ENCODE results near the gene NPFFR1.

NPFFR1 gene

DNA sequence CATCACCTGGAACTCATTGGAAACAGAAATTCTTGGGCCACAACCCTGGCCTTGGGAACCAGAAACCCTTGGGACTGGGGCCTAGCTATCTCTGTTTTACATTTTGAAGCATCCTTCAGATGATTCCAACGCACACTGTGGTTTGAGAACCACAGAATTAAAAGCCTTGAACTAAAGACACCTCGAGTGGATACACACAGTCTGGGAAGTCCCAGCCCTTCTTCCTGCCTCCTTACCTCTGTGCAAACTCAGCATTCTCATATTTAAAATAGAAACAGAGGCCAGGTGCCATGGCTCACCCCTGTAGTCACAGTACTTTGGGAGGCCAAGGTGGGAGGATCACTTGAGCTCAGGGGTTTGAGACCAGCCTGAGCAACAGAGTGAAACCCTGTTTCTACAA, 12.9 kb downstream of the NPFFR1 start:
- H3K27me3 ChIP-seq (ENCODE audit: insufficient read depth, poor library complexity, severe bottlenecking): no peaks in the 10 kb centered on the region
- no peak overlapping the region for H3K27ac ChIP-seq (replicated peaks)
- no peak overlapping the region for H3K4me3 ChIP-seq (replicated peaks; ENCODE audit: insufficient read depth, low read length)
- no peak for DNase-seq (ENCODE audit: low read depth in 1 of 2, low spot score in 1 of 2)
- TF ChIP-seq SPI1 (IDR thresholded peaks at IDR 0.05; ENCODE audit: borderline replicate concordance, low read depth): no peak
- TF ChIP-seq, protein P1, sequence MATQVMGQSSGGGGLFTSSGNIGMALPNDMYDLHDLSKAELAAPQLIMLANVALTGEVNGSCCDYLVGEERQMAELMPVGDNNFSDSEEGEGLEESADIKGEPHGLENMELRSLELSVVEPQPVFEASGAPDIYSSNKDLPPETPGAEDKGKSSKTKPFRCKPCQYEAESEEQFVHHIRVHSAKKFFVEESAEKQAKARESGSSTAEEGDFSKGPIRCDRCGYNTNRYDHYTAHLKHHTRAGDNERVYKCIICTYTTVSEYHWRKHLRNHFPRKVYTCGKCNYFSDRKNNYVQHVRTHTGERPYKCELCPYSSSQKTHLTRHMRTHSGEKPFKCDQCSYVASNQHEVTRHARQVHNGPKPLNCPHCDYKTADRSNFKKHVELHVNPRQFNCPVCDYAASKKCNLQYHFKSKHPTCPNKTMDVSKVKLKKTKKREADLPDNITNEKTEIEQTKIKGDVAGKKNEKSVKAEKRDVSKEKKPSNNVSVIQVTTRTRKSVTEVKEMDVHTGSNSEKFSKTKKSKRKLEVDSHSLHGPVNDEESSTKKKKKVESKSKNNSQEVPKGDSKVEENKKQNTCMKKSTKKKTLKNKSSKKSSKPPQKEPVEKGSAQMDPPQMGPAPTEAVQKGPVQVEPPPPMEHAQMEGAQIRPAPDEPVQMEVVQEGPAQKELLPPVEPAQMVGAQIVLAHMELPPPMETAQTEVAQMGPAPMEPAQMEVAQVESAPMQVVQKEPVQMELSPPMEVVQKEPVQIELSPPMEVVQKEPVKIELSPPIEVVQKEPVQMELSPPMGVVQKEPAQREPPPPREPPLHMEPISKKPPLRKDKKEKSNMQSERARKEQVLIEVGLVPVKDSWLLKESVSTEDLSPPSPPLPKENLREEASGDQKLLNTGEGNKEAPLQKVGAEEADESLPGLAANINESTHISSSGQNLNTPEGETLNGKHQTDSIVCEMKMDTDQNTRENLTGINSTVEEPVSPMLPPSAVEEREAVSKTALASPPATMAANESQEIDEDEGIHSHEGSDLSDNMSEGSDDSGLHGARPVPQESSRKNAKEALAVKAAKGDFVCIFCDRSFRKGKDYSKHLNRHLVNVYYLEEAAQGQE (IDR thresholded peaks at IDR 0.05; ENCODE audit: insufficient replicate concordance, low read depth): no peak
- no peak for TF ChIP-seq GABPA (IDR thresholded peaks at IDR 0.05; ENCODE audit: low read depth)
- TF ChIP-seq, protein P2, sequence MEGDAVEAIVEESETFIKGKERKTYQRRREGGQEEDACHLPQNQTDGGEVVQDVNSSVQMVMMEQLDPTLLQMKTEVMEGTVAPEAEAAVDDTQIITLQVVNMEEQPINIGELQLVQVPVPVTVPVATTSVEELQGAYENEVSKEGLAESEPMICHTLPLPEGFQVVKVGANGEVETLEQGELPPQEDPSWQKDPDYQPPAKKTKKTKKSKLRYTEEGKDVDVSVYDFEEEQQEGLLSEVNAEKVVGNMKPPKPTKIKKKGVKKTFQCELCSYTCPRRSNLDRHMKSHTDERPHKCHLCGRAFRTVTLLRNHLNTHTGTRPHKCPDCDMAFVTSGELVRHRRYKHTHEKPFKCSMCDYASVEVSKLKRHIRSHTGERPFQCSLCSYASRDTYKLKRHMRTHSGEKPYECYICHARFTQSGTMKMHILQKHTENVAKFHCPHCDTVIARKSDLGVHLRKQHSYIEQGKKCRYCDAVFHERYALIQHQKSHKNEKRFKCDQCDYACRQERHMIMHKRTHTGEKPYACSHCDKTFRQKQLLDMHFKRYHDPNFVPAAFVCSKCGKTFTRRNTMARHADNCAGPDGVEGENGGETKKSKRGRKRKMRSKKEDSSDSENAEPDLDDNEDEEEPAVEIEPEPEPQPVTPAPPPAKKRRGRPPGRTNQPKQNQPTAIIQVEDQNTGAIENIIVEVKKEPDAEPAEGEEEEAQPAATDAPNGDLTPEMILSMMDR (IDR thresholded peaks at IDR 0.05; ENCODE audit: insufficient read depth, low read length): no peak
- TF ChIP-seq POLR2AphosphoS5 (IDR thresholded peaks at IDR 0.05; ENCODE audit: low read depth): no peak

- TF ChIP-seq, protein P1 (IDR thresholded peaks at IDR 0.05; ENCODE audit: insufficient replicate concordance, low read depth): no peak
- TF ChIP-seq SPI1 (IDR thresholded peaks at IDR 0.05; ENCODE audit: borderline replicate concordance, low read depth) (no peak), GABPA (IDR thresholded peaks at IDR 0.05; ENCODE audit: low read depth) (no peak), POLR2AphosphoS5 (IDR thresholded peaks at IDR 0.05; ENCODE audit: low read depth) (no peak)
- TF ChIP-seq, protein P2 (IDR thresholded peaks at IDR 0.05; ENCODE audit: insufficient read depth, low read length): no peak
- H3K27me3 ChIP-seq (ENCODE audit: insufficient read depth, poor library complexity, severe bottlenecking): no peaks in the 10 kb centered on the region
- DNase-seq (ENCODE audit: low read depth in 1 of 2, low spot score in 1 of 2): no peak
Observed at GRCh38 chr10:70269741-70270140, 14.1 kb downstream of the NPFFR1 start.

GRCh38 chr10:70268376-70268775, 15.4 kb downstream of the NPFFR1 start:
- DNase-seq (ENCODE audit: low read depth in 1 of 2, low spot score in 1 of 2): no peak
- TF ChIP-seq GABPA (IDR thresholded peaks at IDR 0.05; ENCODE audit: low read depth) (no peak), SPI1 (IDR thresholded peaks at IDR 0.05; ENCODE audit: borderline replicate concordance, low read depth) (no peak), POLR2AphosphoS5 (IDR thresholded peaks at IDR 0.05; ENCODE audit: low read depth) (no peak)
- TF ChIP-seq, protein P1 (IDR thresholded peaks at IDR 0.05; ENCODE audit: insufficient replicate concordance, low read depth): no peak
- TF ChIP-seq, protein P2 (IDR thresholded peaks at IDR 0.05; ENCODE audit: insufficient read depth, low read length): no peak

More at GRCh38 chr10:70269741-70270140, 14.1 kb downstream of the NPFFR1 start:
- no peak overlapping the region for H3K27ac ChIP-seq (replicated peaks)
- H3K4me3 ChIP-seq (replicated peaks; ENCODE audit: insufficient read depth, low read length): no peak overlapping the region

More at GRCh38 chr10:70268376-70268775, 15.4 kb downstream of the NPFFR1 start:
- Histone ChIP-seq H3K27me3 (ENCODE audit: insufficient read depth, poor library complexity, severe bottlenecking) (no peaks in the 10 kb centered on the region), H3K4me3 (replicated peaks; ENCODE audit: insufficient read depth, low read length) (no peak overlapping the region), H3K27ac (replicated peaks) (no peak overlapping the region)
